ENCODE data around the gene POLR1E. TPM values are rescaled to one million over a fixed set of nuclear protein-coding genes. Genes with fewer than 3 reads are reported as not detected.

The POLR1E gene
- total and polyA plus RNA-seq, 9 of the 15 experiments (the other 6 are each of a cell fraction or from before 2014, with no cell fraction given), result 18.9 to 102 (median 74.4) TPM

- TF ChIP-seq ZSCAN32 (CRISPR knock-in tag; IDR thresholded peaks at IDR 0.05), result no peak
Observed at GRCh38 chr9:37449862-37450632, 35.7 kb upstream of the POLR1E start (continued).

GRCh38 chr9:37451628-37452027 is 34.1 kb upstream of the POLR1E start:
- H4K20me1 ChIP-seq (replicated peaks; ENCODE audit: control insufficient read depth, insufficient read depth, low read length), result peaks cover 17% of the 10 kb centered on the region
- 37% methylated on average over 3 of the region's 3 CpGs for WGBS (ENCODE audit: insufficient coverage, low coverage, missing lambda C conversion rate)
- H3K4me2 ChIP-seq (ENCODE audit: insufficient read depth, low read length), result no peak overlapping the region
- TF ChIP-seq ZHX1 (conservative IDR thresholded peaks at IDR 0.05; ENCODE audit: low read length), result no peak
- TF ChIP-seq ZNF75A (CRISPR knock-in tag; IDR thresholded peaks at IDR 0.05), result no peak
- TF ChIP-seq MAFF (IDR thresholded peaks at IDR 0.05; ENCODE audit: low read length), result peak; percentile 48; the same call in 1 of the 2 replicates
- TF ChIP-seq MAFG (tag; conservative IDR thresholded peaks at IDR 0.05), result peak; percentile 55
- TF ChIP-seq KLF10 (CRISPR knock-in tag; IDR thresholded peaks at IDR 0.05), result no peak
- no peak for TF ChIP-seq YY1 (IDR thresholded peaks at IDR 0.05; ENCODE audit: borderline replicate concordance in 1 of 3, control insufficient read depth in 1 of 3, extremely low read depth in 1 of 3, insufficient read depth in 3 of 3, insufficient read length in 1 of 3, insufficient replicate concordance in 2 of 3, low read depth in 1 of 3, low read length in 2 of 3)
- TF ChIP-seq MAFK (IDR thresholded peaks at IDR 0.05; ENCODE audit: low read length), result peak; percentile 29; the same call in 1 of the 2 replicates

More at GRCh38 chr9:37451628-37452027, 34.1 kb upstream of the POLR1E start:
- Histone ChIP-seq H3K36me3 (ENCODE audit: control insufficient read depth, insufficient read depth, low read length) (peaks cover 24% of the 10 kb centered on the region), H3K4me1 (replicated peaks in 1 of 2; ENCODE audit: control insufficient read depth in 2 of 2, insufficient read depth in 2 of 2, low read length in 2 of 2) (peaks cover 0 to 6% of the 10 kb centered on the region in 2 experiments; a peak in 1 of 5 replicates), H2AFZ (ENCODE audit: low read depth, low read length) (no peak overlapping the region), H3K9me1 (ENCODE audit: control insufficient read depth, insufficient read depth, low read length) (no peaks in the 10 kb centered on the region), H3K4me3 (no peak overlapping the region), H3K27ac (ENCODE audit: extremely low read depth, low read depth, low read length) (no peak overlapping the region), H3K79me2 (ENCODE audit: control insufficient read depth, insufficient read depth, low read length) (peaks cover 85% of the 10 kb centered on the region), H3K9me3 (replicated peaks; ENCODE audit: control insufficient read depth, insufficient read depth, low read depth, low read length) (0 out of 2 replicates have a peak, but pooled peaks cover 2% of the 10 kb centered on the region), H3K27me3 (ENCODE audit: control insufficient read depth in 2 of 2, insufficient read depth in 2 of 2, low read length in 2 of 2) (no peaks in the 10 kb centered on the region), H3K9ac (ENCODE audit: insufficient read depth in 1 of 2, low read depth in 2 of 2, low read length in 2 of 2) (no peak overlapping the region)
- BruUV-seq (replicated peaks), result no TSS peak
- in situ Hi-C loops (cut with MboI), result no loop called here
- ATAC-seq (peak; percentile 32; the same call in 2 of the 3 replicates), DNase-seq (ENCODE audit: extremely low read depth in 1 of 4, low spot score in 3 of 4) (peak in 1 of 4 experiments; percentile 29), FAIRE-seq (peak; percentile 49)
- POLR2A ChIA-PET, result interaction anchor here (0.9 to 6.7 kb wide), 4 partner anchors 12 to 28 kb away, joined by 3 to 65 read pairs (median 3); partner anchors contain the start of gene ZBTB5
- intact Hi-C loops (cut with micrococcal nuclease), result no loop called here
- CTCF ChIA-PET (ENCODE audit: low intra/inter-chr PET ratio), result no interaction called here

All from K562 (cell line).